NOMO-1 treated with DMSO at 0.1 percent for 48 hours (cell line): Measurements from ENCODE around the gene RPN1.
"Not testable (repeated sequence)": the region's sequence is repeated elsewhere in the genome, so short reads cannot be mapped to it uniquely, and the experiment has no call there.

Experiments
- DNase-seq: peaks from one replicate; lab custom pipeline; 2025; ENCODE audit not compliant: unreplicated experiment; lab: John Stamatoyannopoulos, UW

The RPN1 gene

GRCh38 chr3:128650096-128651050, at the start of gene RPN1:
RPN1 (minus strand) TSS chr3:128650818; CDS start chr3:128650800, 18 bp downstream.
- DNase-seq = peak; percentile 99

GRCh38 chr3:128698211-128699047, 47.8 kb upstream of the RPN1 start:
- DNase-seq = no peak

- DNase-seq = peak; percentile 47
Observed at GRCh38 chr3:128697341-128697740, 46.7 kb upstream of the RPN1 start.

- no peak for DNase-seq
Observed at GRCh38 chr3:128693696-128694095, 43.1 kb upstream of the RPN1 start.

- no peak for DNase-seq
Observed at GRCh38 chr3:128689060-128689459, 38.4 kb upstream of the RPN1 start.

GRCh38 chr3:128686465-128686864, 35.8 kb upstream of the RPN1 start:
- no peak for DNase-seq

- DNase-seq = peak; percentile 30
Observed at GRCh38 chr3:128684986-128685726, 34.5 kb upstream of the RPN1 start.

GRCh38 chr3:128683957-128684356, 33.3 kb upstream of the RPN1 start:
- DNase-seq = no peak

GRCh38 chr3:128681369-128681829, 30.8 kb upstream of the RPN1 start:
- no peak for DNase-seq

GRCh38 chr3:128680603-128681368, 30.2 kb upstream of the RPN1 start:
- peak; percentile 100 for DNase-seq

GRCh38 chr3:128679338-128679737, 28.7 kb upstream of the RPN1 start:
- peak; percentile 17 for DNase-seq

- not testable (repeated sequence) for DNase-seq
Observed at GRCh38 chr3:128675802-128676201, 25.2 kb upstream of the RPN1 start.

GRCh38 chr3:128674161-128674784, 23.7 kb upstream of the RPN1 start:
- no peak for DNase-seq

GRCh38 chr3:128667641-128668040, 17.0 kb upstream of the RPN1 start:
- peak; percentile 19 for DNase-seq

- peak; percentile 19 for DNase-seq
Observed at GRCh38 chr3:128665362-128666021, 14.9 kb upstream of the RPN1 start.

GRCh38 chr3:128663151-128663550, 12.5 kb upstream of the RPN1 start:
- DNase-seq = no peak

GRCh38 chr3:128655531-128655930, 4.9 kb upstream of the RPN1 start:
- DNase-seq = no peak

- not testable (repeated sequence) for DNase-seq
Observed at GRCh38 chr3:128653993-128654805, 3.6 kb upstream of the RPN1 start.
